Cerebellar cortex (tissue), 1 donor: ENCODE results near the gene GAS6.
A peak's percentile ranks its signal among the peaks of the same experiment; 100 is the strongest.
"Not testable (repeated sequence)": the region's sequence is repeated elsewhere in the genome, so short reads cannot be mapped to it uniquely, and the experiment has no call there.

Experiments
- DNase-seq: peaks from one replicate; pipeline ENCODE4 v3.0.0-alpha.2; 2015; ENCODE audit warnings: low spot score

GAS6 gene

GRCh38 chr13:113867913-113868312 is 4.0 kb upstream of the GAS6 start:
- DNase-seq, result not testable (repeated sequence)

- no peak for DNase-seq
Observed at GRCh38 chr13:113865427-113865826, 1.6 kb upstream of the GAS6 start.

- DNase-seq, result peak; percentile 23
Observed at GRCh38 chr13:113864273-113864890, 506 bp upstream of the GAS6 start.

- DNase-seq, result peak; percentile 14
Observed at GRCh38 chr13:113862931-113863523, 849 bp downstream of the GAS6 start.

- no peak for DNase-seq
Observed at GRCh38 chr13:113862191-113862930, 1.5 kb downstream of the GAS6 start.

- no peak for DNase-seq
Observed at GRCh38 chr13:113861433-113862030, 2.3 kb downstream of the GAS6 start.

GRCh38 chr13:113860665-113861432 is 3.0 kb downstream of the GAS6 start:
- no peak for DNase-seq

- DNase-seq, result no peak
Observed at GRCh38 chr13:113860051-113860664, 3.7 kb downstream of the GAS6 start.

GRCh38 chr13:113859311-113860050 is 4.4 kb downstream of the GAS6 start:
- DNase-seq, result no peak

GRCh38 chr13:113857531-113858195 is 6.2 kb downstream of the GAS6 start:
- DNase-seq, result no peak

- DNase-seq, result no peak
Observed at GRCh38 chr13:113856716-113857065, 7.2 kb downstream of the GAS6 start.

- DNase-seq, result no peak
Observed at GRCh38 chr13:113855931-113856715, 7.8 kb downstream of the GAS6 start.

- DNase-seq, result no peak
Observed at GRCh38 chr13:113855012-113855921, 8.6 kb downstream of the GAS6 start.

- DNase-seq, result no peak
Observed at GRCh38 chr13:113854238-113855011, 9.5 kb downstream of the GAS6 start.

- no peak for DNase-seq
Observed at GRCh38 chr13:113853518-113854237, 10.2 kb downstream of the GAS6 start.

- no peak for DNase-seq
Observed at GRCh38 chr13:113852536-113853517, 11.0 kb downstream of the GAS6 start.
